Activated T-cell treated with anti-CD3 and anti-CD28 coated beads for 1 hour (primary cell): ENCODE measurements around the gene MUC7.
A peak's percentile ranks its signal among the peaks of the same experiment; 100 is the strongest.
"Not testable (repeated sequence)": the region's sequence is repeated elsewhere in the genome, so short reads cannot be mapped to it uniquely, and the experiment has no call there.

ENCODE experiments used
- DNase-seq: peaks from one replicate; pipeline ENCODE4 v3.0.0-alpha.2; 2020; ENCODE audit warnings: low read depth

Gene MUC7

DNA sequence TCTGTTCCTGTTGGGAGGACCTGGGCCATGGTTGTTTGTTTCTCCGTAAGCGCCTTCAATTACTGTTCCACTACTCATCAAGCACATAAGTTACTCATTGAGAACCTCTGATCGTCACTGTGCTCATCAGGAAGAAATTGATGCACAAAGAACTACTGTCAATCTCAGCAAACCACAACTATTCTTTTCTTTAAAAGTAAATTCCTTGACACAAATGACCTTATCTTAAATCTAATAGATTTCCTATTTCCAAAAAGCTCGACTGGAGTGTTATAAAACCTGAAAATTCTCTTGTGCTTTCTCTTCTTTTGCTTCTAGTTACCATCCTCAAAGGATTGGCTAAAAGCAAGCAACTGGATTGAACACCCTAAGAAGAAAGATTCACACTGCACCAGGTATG, at the start of gene MUC7:
MUC7 (plus strand) TSS at position 301 of the 400 bp plus-strand sequence. CDS start 1,825 bp downstream, outside the sequence.
- no peak for DNase-seq

DNA sequence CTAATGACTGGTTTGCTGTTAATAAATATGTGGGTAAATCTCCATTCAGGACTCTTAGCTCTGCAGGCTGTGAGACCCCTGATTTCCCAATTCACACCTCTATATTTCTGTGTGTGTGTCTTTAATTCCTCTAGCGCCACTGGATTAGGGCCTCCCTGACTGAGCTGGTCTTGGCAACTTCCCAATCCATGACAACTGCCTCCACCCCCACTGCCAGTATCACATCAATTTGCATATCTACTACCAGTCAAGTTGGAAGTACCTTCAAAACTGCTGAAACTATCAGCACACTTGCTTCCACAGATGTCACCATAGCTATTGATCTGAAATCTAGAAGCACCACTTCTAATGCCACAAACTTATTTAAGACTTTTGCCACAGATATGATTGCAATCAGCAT, 46.7 kb upstream of the MUC7 start:
- DNase-seq = no peak

DNA sequence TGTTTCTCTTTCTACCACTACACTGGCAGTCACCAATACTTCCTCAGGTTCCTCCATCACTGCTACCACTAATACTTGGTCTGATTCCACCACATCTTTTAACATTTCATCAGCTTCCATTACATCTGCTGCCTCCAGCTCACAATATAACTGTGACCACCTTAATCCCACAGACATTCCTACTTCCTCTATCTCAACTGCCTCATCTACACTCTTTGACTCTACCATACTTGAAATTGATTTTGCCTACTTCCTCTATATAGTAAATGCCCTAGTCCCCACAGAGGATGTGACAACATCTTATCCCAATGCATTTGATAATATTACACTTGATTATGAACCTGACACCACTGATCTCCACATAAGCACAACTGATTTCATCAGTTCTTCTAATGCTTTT, 45.2 kb upstream of the MUC7 start:
- DNase-seq = no peak

DNA sequence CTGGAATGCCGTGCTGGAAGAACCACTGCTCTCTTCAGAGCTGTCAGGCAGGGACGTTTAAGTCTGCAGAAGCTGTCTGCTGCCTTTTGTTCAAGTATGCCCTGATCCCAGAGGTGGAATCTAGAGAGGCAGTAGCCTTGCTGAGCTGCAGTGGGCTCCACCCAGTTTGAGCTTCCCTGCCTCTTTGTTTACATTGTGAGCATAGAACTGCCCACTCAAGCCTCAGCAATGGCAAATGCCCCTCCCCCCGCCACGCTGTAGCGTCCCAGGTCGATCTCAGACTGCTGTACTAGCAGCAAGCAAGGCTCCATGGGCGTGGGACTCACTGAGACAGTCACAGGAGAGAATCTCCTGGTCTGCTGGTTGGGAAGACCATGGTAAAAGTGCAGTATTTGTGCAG, 34.8 kb upstream of the MUC7 start:
- DNase-seq = no peak

- DNase-seq = no peak
These were observed 29.5 kb upstream of the MUC7 start for GRCh38 chr4:70442474-70442873.

DNA sequence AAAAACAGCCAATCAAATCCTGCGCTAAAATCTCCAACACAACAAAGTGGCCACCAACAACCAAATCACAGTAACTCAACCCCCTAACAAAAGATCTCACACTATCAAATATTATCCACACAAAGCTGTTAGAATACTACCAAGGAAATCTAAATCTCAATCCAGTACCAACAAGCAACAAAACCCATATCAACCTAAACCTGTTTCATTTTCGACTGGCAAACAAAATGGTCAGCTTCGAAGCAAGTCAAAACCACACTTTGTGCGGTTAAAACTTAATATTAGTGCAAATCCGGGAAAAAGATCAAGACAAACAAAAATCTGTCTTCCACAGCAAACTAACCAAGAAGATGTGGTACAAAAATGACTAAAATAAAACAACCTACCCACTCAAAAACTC, 28.7 kb upstream of the MUC7 start:
- DNase-seq = no peak

DNA sequence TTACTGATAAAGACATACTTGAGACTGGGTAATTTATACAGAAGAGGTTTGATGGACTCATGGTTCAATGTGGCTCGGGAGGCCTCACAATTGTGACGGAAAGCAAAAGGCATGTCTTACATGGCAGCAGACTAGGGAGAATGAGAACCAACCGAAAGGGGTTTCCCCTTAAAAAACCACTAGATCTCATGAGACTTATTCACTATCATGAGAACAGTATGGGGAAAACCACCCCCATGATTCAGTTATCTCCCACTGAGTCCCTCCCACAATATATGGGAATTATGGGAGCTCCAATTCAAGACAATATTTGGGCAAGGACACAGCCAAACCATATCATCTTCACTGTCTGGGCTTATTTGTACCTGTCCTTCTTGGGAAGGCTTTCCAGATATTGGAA, 22.8 kb upstream of the MUC7 start:
- no peak for DNase-seq

DNA sequence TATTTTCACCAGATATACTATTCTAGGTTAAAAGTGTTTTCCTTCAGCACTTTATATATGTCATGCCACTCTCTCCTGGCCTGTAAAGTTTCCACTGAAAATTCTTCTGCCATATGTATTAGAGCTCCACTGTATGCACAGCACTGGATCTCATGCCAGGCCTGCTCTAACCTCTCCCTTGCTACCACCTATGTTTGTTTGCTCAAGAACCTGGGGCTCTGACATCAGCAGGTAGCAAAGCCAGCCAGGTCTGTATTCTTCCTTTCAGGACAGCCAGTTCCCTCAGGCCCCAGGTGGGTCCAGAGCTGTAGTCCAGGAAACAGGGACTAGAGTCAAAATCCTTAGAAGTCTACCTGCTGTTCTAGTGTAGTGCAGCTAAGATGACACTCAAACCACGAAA, 19.1 kb upstream of the MUC7 start:
- no peak for DNase-seq

DNA sequence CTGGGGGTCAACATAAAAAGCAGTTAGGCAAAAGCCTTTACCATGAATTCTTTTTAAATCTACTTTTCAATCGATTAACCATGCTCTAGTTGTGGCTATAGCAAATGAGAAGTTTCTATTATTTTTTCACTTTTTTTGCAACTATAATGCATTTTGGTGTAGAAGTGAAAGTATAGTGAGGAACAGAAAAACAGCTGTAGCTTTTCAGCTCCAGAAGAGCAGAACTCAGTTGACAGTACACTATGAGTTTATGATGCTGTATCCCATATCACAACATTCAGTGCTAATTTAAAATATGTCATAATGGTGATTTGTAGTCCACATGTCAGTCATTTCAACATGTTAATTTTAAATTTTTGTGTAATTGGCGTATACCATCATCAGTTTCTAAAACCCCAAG, 8.7 kb upstream of the MUC7 start:
- DNase-seq = no peak

GRCh38 chr4:70473679-70474078, 1.7 kb downstream of the MUC7 start:
- DNase-seq = no peak

GRCh38 chr4:70488748-70489147, 16.8 kb downstream of the MUC7 start:
- no peak for DNase-seq

DNA sequence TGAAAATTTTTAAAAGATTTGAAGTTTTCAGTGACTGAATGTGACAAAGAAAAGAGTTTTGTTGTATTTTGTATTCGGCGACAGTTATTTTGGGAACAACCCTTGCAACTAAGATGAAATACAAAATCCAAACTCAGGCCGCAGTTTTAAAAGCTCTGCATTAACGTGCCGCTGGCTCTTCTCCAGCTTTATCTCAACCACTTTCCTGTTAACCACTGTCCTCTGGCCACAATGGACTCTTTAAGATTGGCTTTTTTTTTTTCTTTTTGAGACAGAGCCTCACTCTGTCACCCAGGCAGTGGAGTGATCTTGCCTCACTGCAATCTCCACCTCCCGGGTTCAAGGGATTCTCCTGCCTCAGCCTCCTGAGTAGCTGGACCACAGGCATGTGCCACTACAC, 24.2 kb downstream of the MUC7 start:
- DNase-seq = no peak

DNA sequence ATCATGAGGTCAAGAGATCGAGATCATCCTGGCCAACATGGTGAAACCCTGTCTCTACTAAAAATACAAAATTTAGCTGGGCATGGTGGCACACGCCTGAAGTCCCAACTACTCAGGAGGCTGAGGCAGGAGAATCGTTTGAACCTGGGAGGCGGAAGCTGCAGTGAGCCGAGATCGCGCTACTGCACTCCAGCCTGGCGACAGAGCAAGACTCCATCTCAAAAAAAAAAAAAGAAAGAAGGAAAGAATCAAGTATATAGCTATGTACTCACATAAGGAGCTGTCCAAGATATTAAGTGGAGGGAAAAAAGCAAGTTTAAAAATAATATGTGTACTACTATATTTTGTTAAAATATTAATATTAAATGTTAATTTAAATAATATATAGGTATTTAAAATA, 29.8 kb downstream of the MUC7 start:
- DNase-seq = not testable (repeated sequence)

GRCh38 chr4:70504733-70505132, 32.7 kb downstream of the MUC7 start:
- DNase-seq = no peak

GRCh38 chr4:70505151-70505748, 33.3 kb downstream of the MUC7 start:
- peak; percentile 35 for DNase-seq

DNA sequence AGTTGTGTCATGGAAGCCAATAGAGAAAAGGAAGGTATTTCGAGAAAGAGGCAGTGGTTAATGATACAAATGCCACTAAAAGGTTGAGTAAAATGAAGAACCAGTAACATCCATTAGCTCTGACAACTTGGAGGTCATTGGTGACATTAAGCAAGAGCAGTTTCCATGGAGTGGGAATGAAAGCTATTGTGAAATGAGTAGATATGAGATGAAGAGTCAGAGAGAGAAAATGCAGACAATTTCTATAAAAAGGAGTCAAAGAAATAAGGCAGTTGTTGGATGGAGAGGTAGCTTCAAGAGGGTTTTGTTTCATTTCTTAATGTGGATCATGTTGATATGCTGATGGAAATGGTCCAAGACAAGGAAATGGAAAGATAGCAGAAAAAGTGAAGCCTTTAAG, 36.8 kb downstream of the MUC7 start:
- no peak for DNase-seq

- no peak for DNase-seq
These were observed 39.4 kb downstream of the MUC7 start for GRCh38 chr4:70511365-70511764.

GRCh38 chr4:70515367-70516250, 43.6 kb downstream of the MUC7 start:
- no peak for DNase-seq

GRCh38 chr4:70518269-70518668, 46.3 kb downstream of the MUC7 start, which contains the start of gene AMTN:
TSS of gene AMTN (plus strand) at chr4:70518569. CDS start at chr4:70518778, 209 bp downstream.
- DNase-seq = no peak

- DNase-seq = no peak
These were observed 46.7 kb downstream of the MUC7 start for GRCh38 chr4:70518716-70519115.

GRCh38 chr4:70522626-70523025, 50.6 kb downstream of the MUC7 start:
- no peak for DNase-seq

DNA sequence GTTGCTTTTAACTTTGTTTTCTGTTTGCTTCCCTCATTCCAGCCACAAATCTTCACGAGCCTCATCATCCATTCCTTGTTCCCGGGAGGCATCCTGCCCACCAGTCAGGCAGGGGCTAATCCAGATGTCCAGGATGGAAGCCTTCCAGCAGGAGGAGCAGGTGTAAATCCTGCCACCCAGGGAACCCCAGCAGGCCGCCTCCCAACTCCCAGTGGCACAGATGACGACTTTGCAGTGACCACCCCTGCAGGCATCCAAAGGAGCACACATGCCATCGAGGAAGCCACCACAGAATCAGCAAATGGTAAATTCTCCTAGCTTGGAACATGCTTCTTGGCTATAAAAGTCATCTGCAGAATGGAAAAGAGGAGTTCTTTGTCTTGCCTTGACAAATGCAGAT, 59.0 kb downstream of the MUC7 start:
- no peak for DNase-seq

DNA sequence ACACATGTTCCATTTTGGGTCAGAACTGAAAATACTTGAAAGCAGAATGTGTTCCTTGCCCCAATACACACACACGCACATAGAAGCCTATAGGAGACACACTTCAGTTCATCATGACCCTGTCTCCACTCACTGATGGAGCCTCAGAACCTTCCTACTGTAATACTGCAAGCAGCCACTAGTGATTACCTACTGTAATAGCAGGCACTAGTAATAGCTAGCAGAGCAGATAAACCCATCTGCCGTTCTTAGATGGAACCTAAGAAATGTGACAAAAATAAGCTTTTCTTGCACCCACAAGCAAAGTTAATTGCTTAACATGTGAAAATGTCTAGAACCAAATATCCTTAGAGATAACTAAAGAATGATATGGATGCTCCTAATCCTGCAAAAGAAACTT, 60.0 kb downstream of the MUC7 start:
- no peak for DNase-seq
